HG02884 (cell line): ENCODE measurements around the gene FOXP1.

Experiments
- ATAC-seq: cut with Tn5 transposase; IDR thresholded peaks from one replicate; pipeline ENCODE4 v1.9.1; 2021; ENCODE audit warnings: mild to moderate bottlenecking, moderate library complexity; ENCODE audit not compliant: unreplicated experiment

Gene FOXP1

GRCh38 chr3:71433631-71434030 lies 149.9 kb downstream of the FOXP1 start:
- ATAC-seq: no peak

GRCh38 chr3:71432044-71432975 lies 151.2 kb downstream of the FOXP1 start:
- no peak for ATAC-seq

DNA sequence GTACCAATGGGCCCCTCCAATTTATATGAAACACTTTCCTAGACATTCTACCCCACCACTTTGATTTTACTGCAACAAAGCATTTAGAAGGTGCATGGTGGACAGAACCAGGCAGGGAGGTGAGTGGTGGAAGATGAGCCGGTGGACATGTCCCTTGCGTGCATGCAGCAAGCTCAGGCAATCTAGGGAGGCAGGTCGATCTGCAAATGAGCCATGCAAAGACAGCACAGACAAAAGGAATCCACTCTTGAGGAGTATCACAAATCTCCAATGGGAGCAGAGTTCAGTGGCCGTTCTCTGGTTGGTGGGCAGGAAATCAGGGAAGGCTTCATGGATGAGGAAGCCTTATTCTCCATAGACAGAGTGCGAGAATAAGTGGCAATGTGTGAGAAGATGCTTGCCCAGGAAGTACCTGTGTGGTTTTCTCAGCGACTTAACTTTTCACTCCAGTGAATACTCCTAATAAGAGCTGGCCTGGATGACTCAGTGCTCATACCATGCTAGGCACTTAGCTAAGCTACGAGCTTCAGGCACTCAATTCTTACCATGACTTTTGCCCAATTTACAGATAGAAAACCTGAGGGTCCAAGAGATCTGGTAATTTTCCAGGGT lies 152.5 kb downstream of the FOXP1 start:
- ATAC-seq: no peak

DNA sequence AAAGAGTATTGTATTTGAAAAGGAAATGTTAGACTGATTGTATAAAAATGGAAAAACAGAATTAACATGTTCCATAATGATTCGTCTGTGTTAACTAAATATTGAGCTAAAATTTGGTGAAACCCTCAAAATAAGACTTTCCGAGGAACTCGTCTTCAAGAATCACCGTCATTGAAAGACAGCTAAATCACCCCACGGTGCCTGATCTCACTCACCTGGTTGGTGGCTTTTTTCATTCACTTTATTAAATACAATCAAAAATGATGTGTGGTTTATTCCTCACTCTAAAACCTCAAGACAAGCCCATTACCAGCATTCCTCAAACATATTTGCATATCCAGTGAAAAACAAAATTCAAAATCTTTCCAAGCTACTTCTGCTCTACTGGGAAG lies 153.9 kb downstream of the FOXP1 start:
- no peak for ATAC-seq

- ATAC-seq: no peak
Observed at GRCh38 chr3:71428841-71429596, 154.5 kb downstream of the FOXP1 start.

DNA sequence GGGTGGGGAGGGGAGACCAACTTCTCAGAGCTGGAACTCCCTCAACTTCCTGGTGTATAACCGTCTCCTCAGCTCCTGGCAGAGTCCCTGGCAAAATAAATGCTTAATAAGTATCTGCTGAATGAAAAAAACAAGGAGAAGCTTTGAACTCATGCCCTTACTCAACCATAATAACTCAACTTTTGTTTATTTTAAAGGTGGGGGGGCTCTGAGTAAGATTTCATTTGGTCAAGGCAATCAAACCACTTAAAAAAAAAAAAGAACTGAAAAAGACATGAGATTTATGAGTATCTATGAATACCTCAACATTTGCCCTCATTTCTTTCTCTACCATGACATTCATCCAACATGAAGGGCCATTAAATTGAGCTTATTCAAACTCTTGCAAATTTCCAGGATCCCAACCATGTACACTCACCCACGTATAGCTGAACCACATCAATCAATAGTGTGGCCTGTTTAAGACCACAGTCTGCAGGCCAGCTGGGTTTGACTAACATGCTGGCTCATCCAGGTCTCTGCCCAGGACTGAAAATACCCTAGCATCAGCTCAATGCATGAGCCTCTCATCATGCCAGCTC lies 157.9 kb downstream of the FOXP1 start:
- no peak for ATAC-seq

DNA sequence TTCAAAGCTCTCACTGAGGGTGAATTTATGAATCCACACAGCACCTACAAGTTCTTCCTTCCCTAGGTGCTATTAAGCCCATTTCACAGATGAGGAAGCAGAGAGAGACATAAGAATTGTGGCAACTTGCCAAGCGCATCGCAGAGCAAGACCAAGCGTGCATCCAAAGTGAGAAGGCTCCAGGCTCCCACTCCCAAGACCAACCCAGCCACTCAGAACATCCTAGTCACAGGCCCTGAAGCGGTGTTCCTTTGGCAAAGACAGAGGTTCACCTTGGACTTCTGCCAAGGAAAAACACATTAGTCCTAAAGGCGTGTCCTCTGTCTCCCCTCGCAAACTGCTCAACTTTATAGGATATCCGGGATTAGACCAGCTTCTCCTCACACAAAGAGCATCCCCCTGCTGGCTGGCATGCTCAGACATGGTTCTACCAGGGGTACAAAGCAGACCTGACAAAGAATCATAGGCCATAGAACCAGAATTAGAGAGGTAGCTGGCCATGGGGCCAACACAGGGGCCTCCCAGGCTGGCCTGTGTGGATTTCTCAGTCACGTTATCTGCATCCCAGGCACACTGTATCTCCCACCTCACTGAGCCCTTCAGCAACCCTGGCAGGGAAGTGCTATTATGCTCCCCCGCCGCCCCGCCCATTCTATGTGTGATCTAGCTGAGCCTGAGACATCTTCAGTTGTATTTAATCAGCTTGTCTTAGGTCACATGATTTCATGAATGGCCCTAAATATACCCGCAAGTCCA lies 160.2 kb downstream of the FOXP1 start:
- no peak for ATAC-seq

DNA sequence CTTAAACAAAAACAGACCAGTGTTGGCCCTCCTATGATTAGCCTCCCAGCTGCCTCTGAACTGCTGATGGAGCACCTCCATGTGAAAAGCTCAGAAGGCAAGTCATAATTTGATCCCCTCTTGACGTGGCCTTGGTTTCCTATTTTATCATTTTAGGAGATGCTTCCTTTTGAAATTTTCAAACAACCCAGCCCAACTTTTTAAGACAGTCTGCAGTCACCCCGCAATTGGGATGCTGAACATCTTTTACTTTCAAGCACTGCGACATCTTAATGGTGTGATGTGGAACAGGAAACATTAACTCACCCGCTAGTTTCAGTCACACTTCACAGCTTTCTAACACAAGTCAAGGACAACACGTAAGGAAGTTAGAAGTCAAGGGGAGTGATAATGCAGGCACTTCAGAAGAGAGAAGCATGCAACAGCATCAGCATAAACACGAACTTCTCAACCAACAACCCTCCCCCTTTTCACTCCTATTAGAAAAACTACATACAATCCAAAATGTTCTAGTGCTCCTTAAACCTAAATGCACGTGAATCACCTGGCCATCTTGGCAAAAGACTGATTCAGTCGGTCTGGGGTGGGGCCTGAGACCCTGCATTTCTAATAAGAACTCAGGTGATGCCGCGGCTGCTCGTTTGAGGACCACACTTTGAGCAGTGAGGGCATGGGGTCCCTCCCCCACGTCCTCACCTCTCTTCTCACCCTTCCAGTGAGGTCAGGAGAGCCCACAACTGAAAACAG lies 161.5 kb downstream of the FOXP1 start:
- ATAC-seq: peak; percentile 88

DNA sequence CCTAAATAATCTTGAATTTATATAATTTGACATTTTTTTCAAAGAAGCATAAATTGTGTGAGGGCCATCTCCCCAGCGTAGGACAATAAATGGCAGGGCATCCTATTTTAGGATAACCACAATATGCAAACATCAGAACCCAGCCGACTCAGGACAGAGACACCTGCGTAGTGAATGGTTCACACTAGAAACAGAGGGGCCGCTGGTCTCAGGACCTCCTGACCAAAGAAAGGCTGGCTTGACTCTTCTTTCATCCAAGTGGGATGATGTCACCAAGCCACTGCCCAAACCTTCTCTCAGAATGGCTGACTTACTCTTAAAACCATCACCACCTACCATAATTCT lies 162.1 kb downstream of the FOXP1 start:
- peak; percentile 47 for ATAC-seq

GRCh38 chr3:71419369-71419768 lies 164.2 kb downstream of the FOXP1 start:
- ATAC-seq: no peak

- no peak for ATAC-seq
Observed at GRCh38 chr3:71417791-71418190, 165.7 kb downstream of the FOXP1 start.

DNA sequence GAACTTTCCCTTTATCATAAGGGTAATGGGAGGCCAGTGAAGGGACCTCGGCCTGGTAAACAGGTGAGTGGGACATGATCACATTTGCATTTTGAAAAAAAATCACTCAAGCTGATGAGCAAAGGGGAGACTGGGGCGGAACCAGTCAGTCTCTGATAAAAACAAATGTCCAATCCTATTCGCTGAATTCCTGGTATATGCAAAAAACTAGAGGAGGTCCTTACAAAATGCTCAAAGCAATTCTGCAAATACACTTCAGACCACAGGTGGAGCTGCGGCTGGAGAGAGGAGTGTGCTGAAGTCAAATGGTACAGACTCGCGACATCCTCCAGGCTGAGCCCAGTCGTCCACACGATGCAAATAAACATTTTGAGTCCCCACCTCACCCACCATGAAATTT lies 166.7 kb downstream of the FOXP1 start:
- ATAC-seq: no peak

- no peak for ATAC-seq
Observed at GRCh38 chr3:71415681-71416122, 167.8 kb downstream of the FOXP1 start.

DNA sequence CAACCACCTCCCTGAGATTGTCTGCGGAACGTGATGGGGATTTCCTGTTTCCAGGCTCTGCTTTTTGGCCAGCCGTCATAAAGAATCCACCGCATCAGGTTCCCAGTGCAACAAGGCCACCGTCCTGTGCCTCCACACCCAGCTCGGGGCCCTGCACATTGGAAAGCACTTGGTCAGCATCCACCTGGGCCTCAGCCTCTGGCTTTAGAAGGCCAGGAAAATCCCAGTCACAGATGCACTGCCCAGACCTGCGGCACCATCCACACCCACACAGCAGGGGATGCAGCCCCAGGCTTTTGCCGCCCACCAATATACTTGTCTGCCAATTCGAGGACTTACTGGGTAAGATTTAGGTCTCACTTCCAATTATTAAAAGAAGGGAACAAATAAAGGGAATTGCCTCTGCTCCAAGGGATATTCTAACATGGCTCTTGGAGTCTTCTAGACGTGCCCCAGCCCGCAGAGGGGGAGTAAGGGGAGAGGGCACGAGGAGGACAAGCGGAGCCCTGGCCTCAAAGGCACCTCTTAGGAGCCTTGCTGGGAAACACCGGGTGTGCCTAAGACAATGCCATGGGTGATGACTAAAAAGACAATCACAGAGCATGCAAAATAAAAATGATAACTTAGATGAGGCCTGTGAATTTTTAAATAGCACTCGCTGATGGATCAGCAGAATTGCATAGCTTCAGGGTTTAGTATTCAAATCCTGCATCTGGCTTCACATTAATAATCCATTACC lies 169.2 kb downstream of the FOXP1 start:
- ATAC-seq: no peak

DNA sequence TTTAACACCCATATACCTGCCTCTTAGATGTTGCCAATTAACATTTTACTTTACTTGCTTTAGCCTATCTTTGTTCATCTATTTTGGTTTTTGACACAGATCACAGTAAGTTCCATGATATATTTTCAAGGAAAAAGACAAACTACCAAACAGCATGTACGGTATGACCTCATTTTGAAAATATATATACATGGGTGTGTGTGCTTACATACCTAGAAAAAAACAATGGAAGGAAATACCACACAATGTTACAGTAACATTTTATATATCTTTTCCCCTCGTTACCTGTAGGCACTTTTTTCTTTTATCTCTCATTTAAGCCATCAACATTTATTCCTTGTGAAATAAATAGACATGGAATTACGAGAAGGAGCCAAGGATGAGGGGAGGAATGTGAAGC lies 170.0 kb downstream of the FOXP1 start:
- ATAC-seq: no peak

DNA sequence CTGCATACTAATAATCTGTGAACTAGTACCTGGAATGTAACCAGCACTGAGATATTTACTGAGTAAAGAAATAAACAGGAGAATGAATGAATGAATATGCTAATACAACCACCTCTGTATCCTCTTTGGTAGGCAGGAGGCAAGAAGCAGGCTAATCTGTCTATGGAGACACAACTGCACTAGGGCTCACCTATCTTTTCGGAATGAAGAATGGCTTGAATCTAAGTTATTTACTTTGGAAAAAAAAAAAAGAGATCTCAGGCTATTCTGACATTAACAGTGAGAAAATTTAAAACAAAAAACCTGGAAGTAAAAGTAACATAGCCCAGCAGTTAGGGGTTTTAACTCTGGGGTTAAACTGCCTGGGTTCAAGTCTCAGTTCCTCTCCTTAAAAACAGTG lies 174.2 kb downstream of the FOXP1 start:
- no peak for ATAC-seq

DNA sequence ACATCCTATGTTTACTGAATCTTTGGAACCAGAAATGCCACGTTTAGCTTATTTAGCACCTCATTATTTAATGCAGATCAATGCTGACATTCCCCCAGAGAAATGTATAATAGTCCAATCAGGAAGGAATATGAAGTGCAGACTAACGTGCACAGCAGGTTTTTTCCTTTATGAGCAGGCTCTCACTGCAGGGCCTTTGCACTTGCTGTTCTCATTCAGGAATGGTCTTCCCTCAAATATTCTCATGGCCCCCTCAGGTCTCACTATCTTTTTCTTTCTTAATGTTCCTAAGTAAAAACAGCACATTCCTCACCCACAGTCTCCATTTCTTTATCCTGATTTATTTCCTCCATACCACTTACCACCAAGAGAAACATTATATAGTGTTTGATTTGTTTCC lies 174.6 kb downstream of the FOXP1 start:
- no peak for ATAC-seq

DNA sequence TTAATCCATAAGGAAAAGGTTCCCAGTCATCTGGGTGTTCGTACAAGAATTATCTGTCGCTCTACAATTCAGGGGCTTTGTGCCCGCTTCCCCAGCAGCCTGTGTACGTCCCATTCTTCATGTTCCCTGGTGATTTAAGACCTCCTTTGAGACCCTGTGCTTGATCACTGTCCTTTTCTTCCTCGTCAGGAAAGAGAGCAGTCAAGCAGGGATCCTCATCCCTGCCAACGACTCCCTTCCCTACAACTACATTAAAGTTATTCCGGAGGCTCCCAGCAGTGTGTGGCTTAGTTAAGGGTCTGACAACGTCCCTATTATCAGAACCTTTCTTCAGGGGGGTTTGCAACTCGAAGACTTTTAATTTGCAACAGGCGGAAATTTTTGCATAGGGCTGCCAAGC lies 175.7 kb downstream of the FOXP1 start:
- ATAC-seq: no peak
